Stimulated activated naive B cell treated with anti-CD40 and anti-IgM and Interleukin-4, amounts not matched to agents 10 μg/mL and 1 μg/mL and 100 μg/mL, for 72 hours (primary cell): ENCODE data around the gene IL18R1.
"Not testable (repeated sequence)": the region's sequence is repeated elsewhere in the genome, so short reads cannot be mapped to it uniquely, and the experiment has no call there.

Experiments
- ATAC-seq, 2 donors: fragments of 150-1000 bp; cut with Tn5 transposase; replicated peaks; 2 replicates each; pipeline ENCODE4 v1.10.0; 2021; ENCODE audit warnings: moderate library complexity in 1 of 2
- DNase-seq: peaks from one replicate; pipeline ENCODE4 v3.0.0; 2021
- H3K27ac Mint-ChIP-seq: one replicate; pipeline ENCODE4 v1.8.0; 2022; ENCODE audit warnings: mild to moderate bottlenecking, mixed read lengths
- H3K27me3 Mint-ChIP-seq, 2 donors: one replicate each; pipeline ENCODE4 v1.8.0; 2022; ENCODE audit warnings: mixed read lengths in 2 of 2
- H3K36me3 Mint-ChIP-seq, 2 donors: one replicate each; pipeline ENCODE4 v1.8.0; 2022; ENCODE audit warnings: mixed read lengths in 2 of 2, mild to moderate bottlenecking in 1 of 2
- H3K4me1 Mint-ChIP-seq, 2 donors: one replicate each; pipeline ENCODE4 v1.8.0; 2022; ENCODE audit warnings: mixed read lengths in 2 of 2, mild to moderate bottlenecking in 1 of 2
- H3K4me3 Mint-ChIP-seq, 2 donors: one replicate each; pipeline ENCODE4 v1.8.0; 2022; ENCODE audit warnings: mild to moderate bottlenecking in 2 of 2, mixed read lengths in 2 of 2, moderate library complexity in 1 of 2
- H3K9me3 Mint-ChIP-seq, 2 donors: one replicate each; pipeline ENCODE4 v1.8.0; 2022; ENCODE audit warnings: mixed read lengths in 2 of 2, mild to moderate bottlenecking in 1 of 2

IL18R1 gene

GRCh38 chr2:102355526-102356380, at the start of gene IL18R1:
IL18R1 (plus strand) TSS chr2:102355796; CDS start chr2:102362661, 6,865 bp downstream.
- Mint-ChIP-seq H3K9me3 (no peaks in the 10 kb centered on the region), H3K4me1 (peaks cover 13 to 35% of the 10 kb centered on the region in 2 donors), H3K27ac (peak within 1 kb of the TSS; percentile 79), H3K4me3 (peak within 1 kb of the TSS; percentile 85 to 92), H3K36me3 (no peaks in the 10 kb centered on the region), H3K27me3 (peaks cover 4 to 5% of the 10 kb centered on the region in 2 donors)
- DNase-seq: peak; percentile 67
- ATAC-seq: peak; percentile 90 to 91

GRCh38 chr2:102306125-102306524, 49.5 kb upstream of the IL18R1 start:
- Mint-ChIP-seq H3K4me3 (no peak overlapping the region), H3K27ac (no peak overlapping the region), H3K9me3 (no peaks in the 10 kb centered on the region), H3K36me3 (no peaks in the 10 kb centered on the region), H3K27me3 (peaks cover 29 to 35% of the 10 kb centered on the region in 2 donors), H3K4me1 (peaks cover 14 to 25% of the 10 kb centered on the region in 2 donors)
- ATAC-seq (no peak), DNase-seq (no peak)

- Mint-ChIP-seq H3K4me3 (no peak within 1 kb of the TSS), H3K36me3 (no peaks in the 10 kb centered on the region), H3K27ac (no peak within 1 kb of the TSS), H3K9me3 (no peaks in the 10 kb centered on the region), H3K4me1 (no peaks in the 10 kb centered on the region), H3K27me3 (peaks cover 17 to 23% of the 10 kb centered on the region in 2 donors)
- no peak for DNase-seq
- no peak for ATAC-seq
Measured at GRCh38 chr2:102310964-102311640, 44.5 kb upstream of the IL18R1 start, which contains the start of gene IL1RL1. IL1RL1 (plus strand) TSS chr2:102311563; CDS start chr2:102338265, 26,702 bp downstream.

GRCh38 chr2:102313025-102313424, 42.6 kb upstream of the IL18R1 start:
- no peaks in the 10 kb centered on the region for H3K36me3 Mint-ChIP-seq
- ATAC-seq: no peak
- H3K4me1 Mint-ChIP-seq: no peaks in the 10 kb centered on the region
- no peaks in the 10 kb centered on the region for H3K9me3 Mint-ChIP-seq
- no peak overlapping the region for H3K4me3 Mint-ChIP-seq
- H3K27me3 Mint-ChIP-seq: peaks cover 6 to 11% of the 10 kb centered on the region in 2 donors
- no peak overlapping the region for H3K27ac Mint-ChIP-seq
- no peak for DNase-seq

GRCh38 chr2:102313471-102313870, 42.1 kb upstream of the IL18R1 start:
- DNase-seq: no peak
- no peak overlapping the region for H3K4me3 Mint-ChIP-seq
- no peaks in the 10 kb centered on the region for H3K36me3 Mint-ChIP-seq
- peaks cover 2 to 11% of the 10 kb centered on the region in 2 donors for H3K27me3 Mint-ChIP-seq
- H3K27ac Mint-ChIP-seq: no peak overlapping the region
- H3K9me3 Mint-ChIP-seq: no peaks in the 10 kb centered on the region
- ATAC-seq: no peak
- H3K4me1 Mint-ChIP-seq: no peaks in the 10 kb centered on the region

GRCh38 chr2:102313950-102314349, 41.6 kb upstream of the IL18R1 start:
- no peak for DNase-seq
- ATAC-seq: no peak
- Mint-ChIP-seq H3K27me3 (peaks cover 0 to 11% of the 10 kb centered on the region in 2 donors), H3K27ac (no peak overlapping the region), H3K9me3 (no peaks in the 10 kb centered on the region), H3K4me3 (no peak overlapping the region), H3K36me3 (no peaks in the 10 kb centered on the region), H3K4me1 (no peaks in the 10 kb centered on the region)

GRCh38 chr2:102315921-102316320, 39.7 kb upstream of the IL18R1 start:
- Mint-ChIP-seq H3K9me3 (no peaks in the 10 kb centered on the region), H3K4me3 (no peak overlapping the region), H3K36me3 (no peaks in the 10 kb centered on the region), H3K27ac (no peak overlapping the region), H3K27me3 (no peaks in the 10 kb centered on the region), H3K4me1 (no peaks in the 10 kb centered on the region)
- DNase-seq: no peak
- ATAC-seq: no peak

- Mint-ChIP-seq H3K27ac (no peak overlapping the region), H3K4me3 (no peak overlapping the region), H3K36me3 (no peaks in the 10 kb centered on the region), H3K9me3 (no peaks in the 10 kb centered on the region), H3K4me1 (no peaks in the 10 kb centered on the region), H3K27me3 (peaks cover 0 to 4% of the 10 kb centered on the region in 2 donors)
- ATAC-seq: no peak
- no peak for DNase-seq
Measured at GRCh38 chr2:102317715-102318114, 37.9 kb upstream of the IL18R1 start.

- ATAC-seq: no peak
- DNase-seq: no peak
- Mint-ChIP-seq H3K4me3 (no peak overlapping the region), H3K36me3 (no peaks in the 10 kb centered on the region), H3K27me3 (peaks cover 0 to 4% of the 10 kb centered on the region in 2 donors), H3K9me3 (peaks cover 0 to 1% of the 10 kb centered on the region in 2 donors), H3K4me1 (no peaks in the 10 kb centered on the region), H3K27ac (no peak overlapping the region)
Measured at GRCh38 chr2:102318437-102318836, 37.2 kb upstream of the IL18R1 start.

- Mint-ChIP-seq H3K27me3 (peaks cover 8 to 17% of the 10 kb centered on the region in 2 donors), H3K4me3 (no peak overlapping the region), H3K9me3 (peaks cover 0 to 1% of the 10 kb centered on the region in 2 donors), H3K36me3 (no peaks in the 10 kb centered on the region), H3K27ac (no peak overlapping the region), H3K4me1 (peaks cover 0 to 2% of the 10 kb centered on the region in 2 donors)
- DNase-seq (no peak), ATAC-seq (no peak)
Measured at GRCh38 chr2:102321941-102322719, 33.5 kb upstream of the IL18R1 start.

GRCh38 chr2:102324914-102325313, 30.7 kb upstream of the IL18R1 start:
- not testable (repeated sequence) for H3K27ac Mint-ChIP-seq, H3K4me3 Mint-ChIP-seq, H3K9me3 Mint-ChIP-seq, H3K36me3 Mint-ChIP-seq, ATAC-seq, H3K4me1 Mint-ChIP-seq, DNase-seq
- H3K27me3 Mint-ChIP-seq: peaks cover 13 to 23% of the 10 kb centered on the region in 2 donors

GRCh38 chr2:102331311-102331980, 24.1 kb upstream of the IL18R1 start:
- no peaks in the 10 kb centered on the region for H3K36me3 Mint-ChIP-seq
- ATAC-seq (no peak), DNase-seq (no peak)
- no peaks in the 10 kb centered on the region for H3K4me1 Mint-ChIP-seq
- peaks cover 23 to 26% of the 10 kb centered on the region in 2 donors for H3K27me3 Mint-ChIP-seq
- H3K9me3 Mint-ChIP-seq: peaks cover 0 to 1% of the 10 kb centered on the region in 2 donors
- no peak overlapping the region for H3K4me3 Mint-ChIP-seq
- no peak overlapping the region for H3K27ac Mint-ChIP-seq

- no peak overlapping the region for H3K4me3 Mint-ChIP-seq
- ATAC-seq (no peak), DNase-seq (no peak)
- H3K4me1 Mint-ChIP-seq: no peaks in the 10 kb centered on the region
- peaks cover 0 to 1% of the 10 kb centered on the region in 2 donors for H3K9me3 Mint-ChIP-seq
- no peak overlapping the region for H3K27ac Mint-ChIP-seq
- peaks cover 13 to 14% of the 10 kb centered on the region in 2 donors for H3K27me3 Mint-ChIP-seq
- H3K36me3 Mint-ChIP-seq: no peaks in the 10 kb centered on the region
Measured at GRCh38 chr2:102334486-102334885, 21.1 kb upstream of the IL18R1 start.
